HepG2 (cell line): ENCODE results near the gene MED12L. TPM values are rescaled to one million over a fixed set of nuclear protein-coding genes. Genes with fewer than 3 reads are reported as not detected.

ENCODE experiments used
- ATAC-seq: fragments of 200-7000 bp; cut with Tn5 transposase; 3 replicates; pipeline ENCODE4 v1.9.1; 2020; ENCODE audit warnings: mild to moderate bottlenecking, moderate library complexity
- BruUV-seq: library from RNA; stranded (reverse); fragments of 400-500 nt; replicated peaks from 2 replicates; lab custom pipeline; 2021; lab: Mats Ljungman, UMichigan
- CTCF ChIA-PET: fragments of 300-600 bp; formaldehyde crosslinking; extraction: SDS; loops from one replicate; lab custom pipeline; 2021; ENCODE audit warnings: low total read pairs, inconsistent platforms, low intra/inter-chr PET ratio; lab: Yijun Ruan, JAX
- POLR2A ChIA-PET: fragments of 350-600 bp; sonication (Branson Sonifier 250); formaldehyde crosslinking; loops from one replicate; lab custom pipeline; 2020; ENCODE audit warnings: antibody characterized with exemption, inconsistent platforms; lab: Yijun Ruan, JAX
- DNase-seq: peaks from one replicate; pipeline ENCODE4 v3.0.0-alpha.2; 2015; ENCODE audit warnings: low spot score
- FAIRE-seq: peaks from 3 replicates; lab custom pipeline; 2011; peaks lifted over from hg19 to GRCh38; lab: Jason Lieb, UNC
- H2AFZ ChIP-seq: one replicate; pipeline ENCODE4 v1.6.1; 2011; ENCODE audit warnings: low read length, inconsistent platforms
- H3K27ac ChIP-seq: fragments of 300-600 bp; 3 replicates; pipeline ENCODE4 v1.8.0; 2011; ENCODE audit warnings: mixed run types, mild to moderate bottlenecking, mixed read lengths, low read length, inconsistent platforms; ENCODE audit not compliant: insufficient read depth; ENCODE audit errors: extremely low read length
- H3K27me3 ChIP-seq, 2 experiments: fragments of 200-600 bp in 1 of 2; 2 replicates in 1 of 2; 3 replicates in 1 of 2; pipeline versions ENCODE4 v1.6.0 to v1.8.0; 2011; ENCODE audit warnings: low read length in 2 of 2, mild to moderate bottlenecking in 2 of 2, moderate library complexity in 2 of 2, inconsistent platforms in 1 of 2; ENCODE audit not compliant: insufficient read depth in 2 of 2, control insufficient read depth in 1 of 2
- H3K36me3 ChIP-seq, 2 experiments: fragments of 200-600 bp in 1 of 2; replicated peaks in 1 of 2; 2 replicates in 1 of 2; 3 replicates in 1 of 2; pipeline versions ENCODE4 v1.5.1 to v1.8.0; 2011; ENCODE audit warnings: low read length in 2 of 2, inconsistent platforms in 1 of 2; ENCODE audit not compliant: insufficient read depth in 2 of 2, control insufficient read depth in 1 of 2
- H3K4me1 ChIP-seq: 2 replicates; pipeline ENCODE4 v1.5.1; 2012; ENCODE audit warnings: low read length, inconsistent platforms; ENCODE audit not compliant: insufficient read depth
- H3K4me2 ChIP-seq: 2 replicates; pipeline ENCODE4 v1.6.0; 2011; ENCODE audit warnings: low read depth, low read length, inconsistent platforms
- H3K4me3 ChIP-seq, 3 experiments: fragments of 200-600 bp in 1 of 3; sonication (generic), shearing (Covaris generic) in 1 of 3; replicated peaks in 1 of 3; 2 replicates each; pipeline ENCODE4 v1.5.1; 2011 to 2016; ENCODE audit warnings: low read length in 3 of 3, inconsistent platforms in 2 of 3, low read depth in 2 of 3, mild to moderate bottlenecking in 2 of 3, control low read depth in 1 of 3, mixed read lengths in 1 of 3; ENCODE audit not compliant: insufficient read depth in 1 of 3
- H3K79me2 ChIP-seq: one replicate; pipeline ENCODE4 v1.6.1; 2011; ENCODE audit warnings: low read length, inconsistent platforms; ENCODE audit not compliant: insufficient read depth
- H3K9ac ChIP-seq: 2 replicates; pipeline ENCODE4 v1.6.0; 2011; ENCODE audit warnings: mild to moderate bottlenecking, low read depth, low read length, inconsistent platforms; ENCODE audit not compliant: insufficient read depth
- H3K9me3 ChIP-seq: 2 replicates; pipeline ENCODE4 v1.5.1; 2012; ENCODE audit warnings: mild to moderate bottlenecking, low read length
- H4K20me1 ChIP-seq: 2 replicates; pipeline ENCODE4 v1.6.0; 2011; ENCODE audit warnings: inconsistent platforms, mild to moderate bottlenecking, low read length, moderate library complexity; ENCODE audit not compliant: insufficient read depth
- CHD4 ChIP-seq: fragments of 200-600 bp; sonication (generic); IDR thresholded peaks from 2 replicates; pipeline ENCODE4 v1.7.0; 2017; ENCODE audit warnings: mild to moderate bottlenecking, low read length, borderline replicate concordance
- EZH2 ChIP-seq: conservative IDR thresholded peaks from 2 replicates; pipeline ENCODE4 v1.6.1; 2012; ENCODE audit warnings: mild to moderate bottlenecking, low read depth, low read length, moderate library complexity
- IKZF1 ChIP-seq: fragments of 450-650 bp; IDR thresholded peaks from 2 replicates; pipeline ENCODE4 v1.7.1; 2016
- JUN ChIP-seq: sonication (generic); formaldehyde crosslinking; IDR thresholded peaks from 2 replicates; pipeline ENCODE4 v1.4.0; 2020; ENCODE audit warnings: mild to moderate bottlenecking, missing genetic modification reagents
- MAFF ChIP-seq: IDR thresholded peaks from 2 replicates; pipeline ENCODE4 v1.6.1; 2011; ENCODE audit warnings: low read depth, low read length, improper control_type of control experiment
- MNT ChIP-seq: fragments of 450-650 bp; IDR thresholded peaks from 2 replicates; pipeline ENCODE4 v1.6.1; 2016
- NONO ChIP-seq, 2 experiments: fragments of 450-650 bp in 1 of 2; sonication (generic) in 1 of 2; formaldehyde crosslinking in 1 of 2; IDR thresholded peaks in 1 of 2; conservative IDR thresholded peaks in 1 of 2; 2 replicates each; pipeline versions ENCODE4 v1.6.1 to v1.8.0; 2017 to 2022; ENCODE audit warnings: mild to moderate bottlenecking in 1 of 2, missing genetic modification reagents in 1 of 2, moderate library complexity in 1 of 2
- PLRG1 ChIP-seq: fragments of 450-650 bp; conservative IDR thresholded peaks from 2 replicates; pipeline ENCODE4 v1.6.1; 2016
- POLR2G ChIP-seq: fragments of 200-400 bp; formaldehyde crosslinking; IDR thresholded peaks from 2 replicates; pipeline ENCODE4 v1.6.1; 2018; ENCODE audit warnings: mild to moderate bottlenecking, low read depth, low read length, moderate library complexity
- RXRB ChIP-seq: IDR thresholded peaks from 2 replicates; pipeline ENCODE4 v1.6.1; 2016; ENCODE audit warnings: borderline replicate concordance, missing genetic modification reagents, missing compliant biosample characterization
- UBTF ChIP-seq: sonication (generic); formaldehyde crosslinking; IDR thresholded peaks from 2 replicates; pipeline ENCODE4 v1.4.0; 2020; ENCODE audit warnings: mild to moderate bottlenecking, missing genetic modification reagents
- ZBTB49 ChIP-seq: sonication (generic); formaldehyde crosslinking; IDR thresholded peaks from 2 replicates; pipeline ENCODE4 v1.4.0; 2020; ENCODE audit warnings: missing genetic modification reagents, borderline replicate concordance
- ZNF225 ChIP-seq: sonication (generic); formaldehyde crosslinking; IDR thresholded peaks from 2 replicates; pipeline ENCODE4 v1.4.0; 2020; ENCODE audit warnings: mild to moderate bottlenecking, missing genetic modification reagents
- ZNF331 ChIP-seq: sonication (generic); formaldehyde crosslinking; IDR thresholded peaks from 2 replicates; pipeline ENCODE4 v1.4.0; 2020; ENCODE audit warnings: missing genetic modification reagents
- ZNF33A ChIP-seq: sonication (generic); formaldehyde crosslinking; IDR thresholded peaks from 2 replicates; pipeline ENCODE4 v1.5.1; 2020; ENCODE audit warnings: missing genetic modification reagents, mild to moderate bottlenecking, moderate library complexity, borderline replicate concordance
- ZNF704 ChIP-seq: sonication (generic); formaldehyde crosslinking; IDR thresholded peaks from 2 replicates; pipeline ENCODE4 v1.8.1; 2023; ENCODE audit warnings: mild to moderate bottlenecking, inconsistent platforms, moderate library complexity, missing genetic modification reagents, borderline replicate concordance
- ZNF883 ChIP-seq: sonication (generic); formaldehyde crosslinking; IDR thresholded peaks from 2 replicates; pipeline ENCODE4 v1.5.1; 2020; ENCODE audit warnings: mild to moderate bottlenecking, missing genetic modification reagents; ENCODE audit errors: not compliant biosample characterization
- WGBS: methylation state at CpG from one replicate; pipeline ENCODE4 v1.1.6; 2017; ENCODE audit warnings: low lambda C conversion rate; 5-methylcytosine and 5-hydroxymethylcytosine counted together
- in situ Hi-C: cut with HindIII; loops from 2 replicates; pipeline ENCODE4 v1.10.0; 2017; ENCODE audit warnings: low pct_unique_long_range_greater_than_20kb; ENCODE audit not compliant: extremely low pct_ligation_motif_present
- intact Hi-C: fragments of 100-400 bp; cut with micrococcal nuclease; formaldehyde crosslinking; loops from one replicate; pipeline ENCODE4 v1.10.0; 2022; ENCODE audit not compliant: unreplicated experiment
- polyA plus RNA-seq, 8 experiments: library from polyadenylated mRNA; depleted of rRNA in 3 of 8; stranded (reverse) in 7 of 8; unstranded in 1 of 8; fragments of >200 nt; fragmentation: Illumina TruSeq in 4 of 8; extraction: Trizol in 4 of 8; gene quantifications; 2 replicates each; pipeline versions ENCODE4 v1.2.1 to v1.2.3, GENCODE V29; 2011 to 2016; ENCODE audit warnings: low read depth in 4 of 8, missing spikeins in 1 of 8, mixed read lengths in 1 of 8; ENCODE audit not compliant: insufficient read depth in 1 of 8
- total RNA-seq, 5 experiments: library from RNA; depleted of rRNA; stranded (reverse); fragments of >200 nt; fragmentation: Illumina TruSeq; extraction: Trizol; gene quantifications; 2 replicates each; pipeline ENCODE4 v1.2.3, GENCODE V29; 2016; ENCODE audit warnings: low read depth in 1 of 5

Gene MED12L
- total and polyA plus RNA-seq, 2 of the 13 experiments (the other 11 are each of a cell fraction or from before 2014, with no cell fraction given) = 0.07 to 0.64 TPM

- no TSS peak for BruUV-seq
- in situ Hi-C loops = loop anchor here (5.0 kb wide), 1 partner anchor 401 kb away; no protein-coding TSS in a partner anchor
- Histone ChIP-seq H3K4me2 (no peak overlapping the region), H3K9me3 (no peaks in the 10 kb centered on the region), H3K4me1 (no peaks in the 10 kb centered on the region), H3K4me3 (no peak overlapping the region), H4K20me1 (no peaks in the 10 kb centered on the region), H3K9ac (no peak overlapping the region), H3K36me3 (no peaks in the 10 kb centered on the region), H3K27me3 (0 out of 5 replicates have a peak, but pooled peaks cover 0 to 3% of the 10 kb centered on the region in 2 experiments), H3K27ac (no peak overlapping the region), H3K79me2 (no peaks in the 10 kb centered on the region), H2AFZ (no peak overlapping the region)
- ATAC-seq (no peak), DNase-seq (no peak), FAIRE-seq (no peak)
- no peak for TF ChIP-seq ZNF704 (CRISPR knock-in tag)
- no peak for TF ChIP-seq PLRG1
- TF ChIP-seq RXRB (CRISPR knock-in tag) = no peak
- no peak for TF ChIP-seq JUN
- no peak for TF ChIP-seq UBTF (CRISPR knock-in tag)
- no peak for TF ChIP-seq ZNF33A (CRISPR knock-in tag)
- TF ChIP-seq ZNF331 (CRISPR knock-in tag) = no peak
- no peak for TF ChIP-seq IKZF1
- TF ChIP-seq POLR2G = no peak
- no peak for TF ChIP-seq NONO (IDR thresholded peaks at IDR 0.05)
- TF ChIP-seq NONO (CRISPR knock-in tag; conservative IDR thresholded peaks at IDR 0.05) = no peak
- no peak for TF ChIP-seq CHD4
- TF ChIP-seq MNT = no peak
- no peak for TF ChIP-seq ZNF225 (CRISPR knock-in tag)
- TF ChIP-seq ZBTB49 (CRISPR knock-in tag) = no peak
- TF ChIP-seq MAFF = no peak
- TF ChIP-seq EZH2 = no peak
- no peak for TF ChIP-seq ZNF883 (CRISPR knock-in tag)
- POLR2A ChIA-PET = no interaction called here
- 8% methylated on average over 1 of the region's 1 CpG for WGBS
- intact Hi-C loops = no loop called here
- CTCF ChIA-PET = interaction anchor here (3.4 kb wide), 1 partner anchor 398 kb away, joined by 34 read pairs; no protein-coding TSS in a partner anchor
These were observed 355.5 kb downstream of the MED12L start for GRCh38 chr3:151440940-151441339.
